Stimulated activated CD4-positive, alpha-beta T cell treated with anti-CD3 and anti-CD28 coated beads, Interleukin-1b, Interleukin-23, amount 100 ng/mL, for 48 hours (primary cell): ENCODE measurements around the gene PEAK1.
"Not testable (repeated sequence)": the region's sequence is repeated elsewhere in the genome, so short reads cannot be mapped to it uniquely, and the experiment has no call there.

Source experiments
- DNase-seq: peaks from one replicate; pipeline ENCODE4 v3.0.0-alpha.2; 2020

Gene PEAK1

DNA sequence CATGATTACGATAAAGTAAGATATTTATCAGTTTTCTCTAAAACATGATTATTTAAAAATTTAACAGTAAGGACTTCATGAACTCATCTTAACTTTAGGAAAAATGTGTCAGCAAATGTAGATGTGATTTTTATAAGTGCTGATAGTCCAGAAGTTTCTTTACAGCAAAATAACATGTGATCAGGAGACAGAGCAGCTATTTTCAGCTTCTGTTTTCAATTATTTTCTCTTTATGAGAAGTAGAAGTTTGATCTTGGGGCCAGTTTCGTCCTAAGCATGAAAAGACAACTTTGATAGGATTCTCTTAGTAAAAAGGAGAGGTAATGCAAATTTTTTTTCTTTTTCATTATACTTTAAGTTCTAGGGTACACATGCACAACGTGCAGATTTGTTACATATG lies 252.5 kb downstream of the PEAK1 start:
- no peak for DNase-seq

DNA sequence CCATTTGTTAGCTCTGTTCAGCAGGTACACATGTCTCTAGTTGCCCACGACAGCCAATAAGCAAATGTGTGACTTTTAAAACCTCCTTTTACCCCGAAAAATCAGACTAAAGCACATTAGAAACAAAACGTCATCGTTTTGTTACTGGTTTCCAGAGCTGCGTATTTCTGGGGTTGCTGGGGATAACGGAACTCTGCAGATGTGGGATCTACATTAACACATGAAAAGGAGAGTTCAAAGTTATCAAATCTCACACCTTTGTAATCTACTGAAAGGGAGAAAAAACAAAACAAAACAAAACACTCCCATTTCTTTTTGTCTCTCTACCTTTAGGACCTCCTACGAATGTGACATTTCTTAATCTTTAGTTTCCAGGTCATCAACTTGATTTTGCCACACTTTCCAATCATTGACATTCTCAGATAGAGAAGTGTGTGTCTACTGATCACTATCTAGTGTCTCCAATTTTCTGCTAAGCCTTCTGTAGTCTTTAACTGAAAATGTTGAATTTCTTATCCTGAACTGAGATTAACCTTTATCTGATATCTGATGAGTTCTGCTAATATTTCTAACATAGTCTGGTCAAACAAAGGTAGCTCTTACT lies 256.0 kb downstream of the PEAK1 start:
- DNase-seq = no peak

DNA sequence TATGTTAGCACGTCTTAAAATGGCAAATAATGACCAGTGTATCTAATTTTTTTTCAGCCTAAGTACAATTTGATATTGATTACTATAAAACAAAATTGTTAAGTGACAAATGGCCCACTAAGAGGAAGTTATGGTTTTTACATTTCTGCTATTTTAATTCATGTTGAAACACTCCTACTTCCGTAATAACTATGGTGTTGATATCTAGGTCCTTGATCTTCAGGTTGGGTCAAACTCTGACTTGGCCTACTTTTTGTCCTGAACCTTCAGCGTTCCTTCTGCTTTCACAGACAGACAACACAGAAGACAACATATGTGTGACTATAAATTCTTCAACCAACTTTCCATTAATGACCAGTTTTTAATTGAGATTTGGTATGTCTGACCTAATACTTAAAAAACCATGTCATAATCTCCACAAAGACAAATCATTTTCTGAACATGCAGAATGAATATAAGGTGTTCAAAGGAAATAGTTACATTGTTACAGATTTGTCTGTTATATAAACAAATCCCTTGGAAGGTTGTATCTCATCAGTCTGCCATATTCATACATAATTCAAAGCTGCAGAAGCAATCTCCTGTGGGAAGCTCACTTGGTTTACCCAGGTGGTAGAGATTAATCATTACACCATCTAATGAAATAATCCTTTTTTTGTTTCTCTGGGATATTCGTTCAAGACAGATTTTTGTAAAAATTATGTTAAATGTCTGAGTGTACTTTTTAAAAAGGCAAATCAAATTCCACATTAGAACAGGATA lies 256.9 kb downstream of the PEAK1 start:
- DNase-seq = no peak

DNA sequence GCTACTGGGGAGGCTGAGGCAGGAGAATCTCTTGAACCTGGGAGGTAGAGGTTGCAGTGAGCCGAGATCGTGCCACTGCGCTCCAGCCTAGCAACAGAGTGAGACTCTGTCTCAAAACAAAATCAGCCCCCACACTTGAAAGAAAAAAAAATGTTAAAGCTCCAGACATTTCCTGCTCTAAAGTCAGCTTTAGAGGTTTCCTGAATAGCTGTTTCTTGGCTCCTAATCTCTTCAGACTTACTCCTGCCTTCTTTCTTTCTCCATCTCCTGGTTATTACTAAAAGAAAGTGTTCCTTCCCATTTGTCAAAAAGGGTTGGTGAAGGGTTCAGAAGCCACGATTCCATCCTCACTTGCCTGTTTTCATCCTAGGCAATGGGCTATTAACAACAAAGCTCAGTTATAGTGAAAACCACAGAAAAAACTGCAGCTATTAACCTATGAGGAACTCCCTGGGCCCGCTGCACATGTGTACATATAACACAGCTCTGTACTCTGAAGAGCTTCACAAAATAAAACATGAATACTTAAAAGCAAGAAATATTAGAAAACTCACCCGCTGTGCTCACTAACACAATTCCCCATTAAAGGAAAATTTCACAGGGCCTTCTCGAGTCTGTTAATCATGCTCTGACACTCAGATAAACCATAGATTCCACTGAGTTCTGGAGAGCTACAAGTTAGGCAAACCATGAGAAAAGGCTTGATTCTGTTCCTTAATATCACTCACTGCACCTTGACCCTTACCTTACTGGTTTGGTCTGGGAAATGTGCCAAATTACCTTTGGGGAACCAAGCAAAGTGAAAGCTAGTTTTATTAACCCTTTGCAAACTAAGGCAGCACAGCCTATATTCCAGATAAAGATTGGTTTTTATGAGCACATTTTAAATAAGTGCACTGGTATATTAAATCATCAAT lies 259.1 kb downstream of the PEAK1 start:
- no peak for DNase-seq

DNA sequence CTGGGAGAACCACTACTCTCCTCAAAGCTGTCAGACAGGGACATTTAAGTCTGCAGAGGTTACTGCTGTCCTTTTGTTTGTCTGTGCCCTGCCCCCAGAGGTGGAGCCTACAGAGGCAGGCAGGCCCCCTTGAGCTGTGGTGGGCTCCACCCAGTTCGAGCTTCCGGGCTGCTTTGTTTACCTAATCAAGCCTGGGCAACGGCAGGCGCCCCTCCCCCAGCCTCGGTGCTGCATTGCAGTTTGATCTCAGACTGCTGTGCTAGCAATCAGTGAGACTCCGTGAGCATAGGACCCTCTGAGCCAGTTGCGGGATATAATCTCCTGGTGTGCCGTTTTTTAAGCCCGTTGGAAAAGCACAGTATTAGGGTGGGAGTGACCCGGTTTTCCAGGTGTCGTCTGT lies 263.9 kb downstream of the PEAK1 start:
- DNase-seq = not testable (repeated sequence)

DNA sequence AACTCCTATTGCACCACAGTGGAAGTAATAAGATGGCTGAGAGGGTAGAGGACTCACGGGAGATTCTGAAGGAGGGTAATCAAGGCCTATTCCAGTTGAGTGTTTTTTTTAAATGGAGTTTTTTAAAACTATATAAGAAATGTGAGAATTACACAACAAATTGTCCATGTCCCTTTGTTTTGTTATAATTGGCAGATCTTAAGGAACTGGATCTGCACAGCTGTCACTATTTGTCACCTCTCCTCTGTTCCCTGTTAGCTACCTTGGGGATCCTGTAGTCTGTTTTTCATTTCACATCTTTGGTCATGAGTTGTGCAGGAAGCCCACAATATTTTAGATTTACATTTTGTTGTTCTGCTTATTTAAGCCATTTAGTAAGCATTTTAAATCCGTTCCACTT lies 271.7 kb downstream of the PEAK1 start:
- no peak for DNase-seq

DNA sequence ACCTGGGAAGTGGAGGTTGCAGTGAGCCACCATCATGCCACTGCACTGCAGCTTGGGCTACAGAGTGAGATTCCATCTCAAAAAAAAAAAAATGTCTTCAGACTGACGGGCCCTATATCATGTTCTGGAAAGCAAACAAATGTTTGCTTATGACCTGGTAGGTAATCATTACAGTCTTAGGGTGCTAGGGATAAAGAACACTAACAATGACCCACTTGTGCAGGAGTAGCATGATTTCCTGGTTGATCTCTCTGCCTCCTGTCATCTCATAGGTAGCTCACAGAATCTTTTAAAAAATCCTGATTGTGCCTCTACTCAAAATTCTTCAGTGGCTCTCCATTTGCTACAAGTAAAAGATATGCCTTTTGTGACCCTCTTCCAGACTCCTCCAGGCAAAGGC lies 274.5 kb downstream of the PEAK1 start:
- no peak for DNase-seq

DNA sequence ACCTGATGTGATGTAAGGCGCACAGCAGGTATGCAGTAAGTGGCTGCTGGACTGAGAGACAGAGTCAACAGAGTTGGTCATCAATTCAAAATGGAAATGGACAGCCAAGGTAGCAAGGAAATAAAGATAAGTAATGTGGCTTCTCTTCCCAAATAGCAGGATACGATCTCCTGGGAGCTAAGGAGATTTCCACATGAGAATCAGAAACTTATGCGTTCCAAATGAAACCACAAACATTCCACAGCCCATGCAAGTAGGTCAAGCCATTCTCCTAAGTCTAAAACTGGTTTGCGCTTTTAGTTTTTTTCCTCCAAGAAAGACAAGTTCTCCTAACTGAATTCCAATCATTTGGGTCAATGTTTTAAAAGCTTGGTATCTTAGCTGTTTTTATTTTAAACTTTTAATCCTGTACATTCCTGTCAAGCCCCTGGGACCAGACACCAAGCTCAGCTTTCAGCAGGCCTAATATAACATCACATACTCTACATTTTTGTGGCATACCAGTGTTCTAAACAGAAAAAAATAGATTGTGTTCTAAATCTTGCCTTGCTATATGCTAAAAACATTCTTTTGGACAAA lies 275.3 kb downstream of the PEAK1 start:
- DNase-seq = no peak

DNA sequence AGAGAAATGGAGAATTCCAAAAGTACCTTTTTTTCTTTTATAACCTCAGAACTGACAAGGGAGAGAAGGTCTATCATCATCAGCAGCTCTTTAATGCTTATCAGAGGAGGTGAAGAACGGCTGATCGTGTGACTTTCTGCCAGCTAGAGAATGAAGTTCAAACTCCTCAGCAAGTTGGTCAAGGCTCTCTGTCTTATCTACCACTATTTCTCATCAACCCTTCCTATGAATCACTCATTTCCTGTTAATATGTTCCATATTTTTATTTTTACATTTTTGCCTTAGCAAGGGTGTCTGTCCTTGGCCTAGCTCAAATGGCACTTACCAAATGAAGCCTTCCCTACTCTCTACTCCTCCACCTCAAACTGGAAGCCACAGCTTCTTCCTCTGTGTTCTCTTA lies 275.9 kb downstream of the PEAK1 start:
- DNase-seq = no peak

DNA sequence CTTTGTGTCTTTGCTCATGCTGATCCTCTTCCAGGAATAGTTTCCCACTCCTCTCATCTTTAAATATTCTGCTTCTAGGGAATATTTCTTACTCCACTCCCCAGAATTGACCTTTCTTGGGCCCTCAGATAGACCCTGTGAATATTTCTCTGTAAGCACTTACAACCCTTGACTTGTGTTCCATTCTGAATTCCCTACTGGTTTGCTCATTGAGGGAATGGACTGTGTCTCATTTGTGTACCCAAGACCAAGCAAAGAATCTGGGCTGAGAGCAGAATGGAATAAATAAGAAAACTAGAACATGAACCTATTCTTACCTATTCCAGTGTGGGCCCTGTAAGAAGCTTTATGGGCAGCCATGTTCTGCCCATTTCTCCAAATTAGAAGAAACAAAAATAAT lies 276.3 kb downstream of the PEAK1 start:
- no peak for DNase-seq

DNA sequence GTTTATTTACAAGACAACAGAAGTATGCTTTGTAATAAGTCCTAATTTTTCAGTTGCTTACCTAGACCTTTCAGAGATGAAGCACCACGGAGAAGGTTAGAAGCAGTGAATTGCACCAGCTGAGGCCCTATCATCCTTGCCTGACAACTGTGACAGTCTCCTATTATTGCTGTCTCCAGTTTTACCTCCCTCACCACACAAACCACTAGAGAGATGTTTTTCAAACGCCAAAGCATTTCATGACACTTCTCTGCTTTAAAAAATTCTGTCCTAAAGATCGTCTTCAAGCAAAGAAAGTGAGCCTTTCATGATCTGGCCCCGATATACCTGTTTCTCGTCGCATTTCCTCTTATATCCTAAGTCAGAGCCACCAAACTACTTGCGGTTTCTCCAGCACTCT lies 276.7 kb downstream of the PEAK1 start:
- no peak for DNase-seq

DNA sequence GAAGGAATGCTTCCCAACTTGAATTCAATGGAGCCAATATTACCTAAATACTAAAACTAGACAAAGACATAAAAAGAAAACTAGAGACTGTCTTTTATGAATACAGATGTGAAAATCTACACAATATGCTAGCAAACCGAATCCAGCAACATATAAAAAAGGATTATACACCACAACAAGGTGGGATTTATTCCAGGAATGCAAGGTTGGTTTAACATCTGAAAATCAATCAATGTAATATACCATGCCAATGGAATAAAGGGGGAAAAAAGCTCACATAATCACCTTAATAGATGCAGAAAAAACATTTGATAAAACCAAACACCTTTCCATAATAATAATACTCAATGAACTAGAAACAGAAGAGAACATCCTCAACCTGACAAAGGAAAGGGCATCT lies 279.7 kb downstream of the PEAK1 start:
- no peak for DNase-seq

DNA sequence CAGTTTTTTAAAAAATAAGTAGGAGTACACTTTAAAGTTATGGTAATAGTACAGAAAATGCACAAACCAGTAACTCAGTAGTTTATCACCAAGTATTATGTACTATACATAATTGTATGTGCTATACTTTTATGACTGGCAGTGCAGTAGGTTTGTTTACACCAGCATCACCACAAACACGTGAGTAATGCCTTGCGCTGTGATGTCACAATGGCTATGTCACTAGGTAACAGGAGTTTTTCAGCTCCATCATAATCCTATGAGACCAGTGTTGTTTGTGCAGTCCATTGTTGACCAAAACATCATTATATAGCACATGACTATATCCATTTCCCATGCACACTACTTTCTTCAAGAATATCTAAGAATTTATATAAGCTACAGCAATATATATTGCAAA lies 280.6 kb downstream of the PEAK1 start:
- DNase-seq = no peak

DNA sequence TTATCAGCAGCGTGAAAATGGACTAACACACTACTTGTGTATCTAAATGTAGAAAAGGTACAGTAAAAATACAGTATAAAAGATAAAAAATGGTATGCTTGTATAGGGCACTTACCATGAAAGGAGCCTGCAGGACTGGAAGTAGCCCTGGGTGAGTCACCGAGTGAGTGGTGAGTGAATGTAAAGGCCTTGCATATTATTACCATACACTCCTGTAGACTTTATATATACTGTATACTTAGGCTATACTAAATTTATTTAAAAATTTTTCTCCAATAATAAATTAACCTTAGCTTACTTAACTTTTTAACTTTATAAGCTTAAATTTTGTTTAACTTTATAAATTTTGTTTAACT lies 281.8 kb downstream of the PEAK1 start:
- no peak for DNase-seq

DNA sequence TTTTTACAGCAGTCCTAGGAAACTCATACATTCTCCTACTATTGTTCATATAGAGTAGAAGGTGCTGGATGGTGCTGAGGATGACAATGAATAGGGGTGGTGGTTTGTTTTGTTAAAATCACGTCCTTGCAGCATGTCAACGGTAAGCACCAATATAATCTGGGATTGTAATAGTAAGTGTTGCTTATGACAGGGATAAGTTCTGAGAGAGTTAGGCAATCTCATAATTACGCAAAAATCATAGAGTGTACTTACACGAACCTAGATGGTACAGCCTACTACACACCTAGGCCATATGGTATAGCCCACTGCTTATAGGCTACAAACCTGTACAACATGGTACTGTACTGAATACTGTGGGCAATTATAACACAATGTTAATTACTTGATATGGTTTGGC lies 284.7 kb downstream of the PEAK1 start:
- no peak for DNase-seq

DNA sequence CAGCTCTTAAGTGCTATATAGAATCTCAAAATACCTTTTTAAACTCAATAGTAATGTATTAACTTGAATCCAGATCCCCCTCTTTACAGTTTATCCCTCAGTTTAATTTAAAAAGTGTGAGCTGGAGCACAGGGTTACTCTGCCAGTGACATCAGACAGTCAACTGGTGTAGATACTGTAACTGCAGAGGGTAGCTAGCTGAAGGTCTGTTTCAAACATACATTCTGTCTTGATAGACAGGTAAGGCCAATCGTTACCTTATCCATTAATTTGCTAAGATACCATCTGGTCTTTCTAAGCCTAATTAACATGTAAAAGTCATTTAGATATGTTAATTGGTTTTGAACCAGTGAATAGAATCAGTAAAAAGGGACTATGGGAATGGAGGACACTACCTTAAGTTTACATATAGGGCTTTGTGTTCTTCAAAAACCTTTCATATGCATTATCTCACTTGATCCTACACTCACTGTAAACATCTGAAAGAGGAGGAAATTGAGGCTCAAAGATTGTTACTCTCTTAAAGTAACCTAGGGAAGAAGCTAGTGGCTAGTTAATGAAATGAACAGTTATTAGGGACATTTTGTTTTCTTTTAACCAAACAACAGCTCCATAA lies 289.5 kb downstream of the PEAK1 start:
- no peak for DNase-seq

DNA sequence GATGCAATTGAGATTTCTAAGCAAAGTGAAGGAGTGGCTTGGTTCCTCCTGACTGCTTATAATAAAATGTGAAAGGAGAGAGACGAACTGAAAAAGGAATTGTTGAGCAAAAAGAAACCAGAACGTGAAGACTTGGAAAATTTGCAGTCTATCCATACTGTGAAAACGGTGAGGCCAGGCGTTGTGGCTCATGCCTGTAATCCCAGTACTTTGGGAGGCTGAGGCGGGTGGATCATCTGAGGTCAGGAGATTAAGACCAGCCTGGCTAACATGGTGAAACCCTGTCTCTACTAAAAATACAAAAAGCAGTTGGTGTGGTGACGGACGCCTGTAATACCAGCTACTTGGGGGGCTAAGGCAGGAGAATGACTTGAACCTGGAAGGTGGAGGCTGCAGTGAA lies 292.3 kb downstream of the PEAK1 start:
- no peak for DNase-seq

DNA sequence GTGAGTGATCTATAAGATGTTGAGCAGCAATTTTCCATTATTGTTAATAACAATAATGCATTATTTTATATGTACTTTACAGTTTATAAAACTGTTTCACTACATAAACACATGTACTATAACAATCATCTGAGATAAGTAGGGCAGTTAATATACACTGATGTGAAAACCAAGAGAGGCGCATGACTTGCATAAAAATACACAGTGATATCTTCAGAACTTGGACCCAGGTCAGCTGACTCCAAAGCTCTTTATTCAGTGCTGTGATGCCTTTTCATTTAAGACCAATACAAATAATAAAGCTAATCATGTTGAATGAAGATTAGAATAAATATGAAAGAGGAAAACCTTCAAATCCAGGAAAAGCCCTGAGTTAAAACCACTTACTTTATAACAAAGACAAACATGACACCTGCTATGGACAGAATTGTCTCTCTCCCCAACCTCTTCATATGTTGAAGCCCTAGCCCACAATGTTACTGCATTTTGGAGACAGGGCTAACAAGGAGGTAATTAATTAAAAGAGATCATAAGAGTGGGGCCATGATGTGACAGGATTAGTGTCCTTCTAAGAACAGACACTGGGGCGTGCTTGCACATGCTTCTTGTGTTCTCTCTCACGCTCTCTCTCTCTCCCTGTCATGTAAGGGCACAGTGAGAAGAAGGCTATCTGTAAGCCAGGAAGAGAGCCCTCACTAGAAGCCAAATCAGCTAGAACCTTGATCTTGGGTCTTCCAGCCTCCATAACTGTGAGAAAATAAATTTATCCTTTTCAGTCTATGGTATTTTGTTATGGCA lies 293.2 kb downstream of the PEAK1 start:
- no peak for DNase-seq

DNA sequence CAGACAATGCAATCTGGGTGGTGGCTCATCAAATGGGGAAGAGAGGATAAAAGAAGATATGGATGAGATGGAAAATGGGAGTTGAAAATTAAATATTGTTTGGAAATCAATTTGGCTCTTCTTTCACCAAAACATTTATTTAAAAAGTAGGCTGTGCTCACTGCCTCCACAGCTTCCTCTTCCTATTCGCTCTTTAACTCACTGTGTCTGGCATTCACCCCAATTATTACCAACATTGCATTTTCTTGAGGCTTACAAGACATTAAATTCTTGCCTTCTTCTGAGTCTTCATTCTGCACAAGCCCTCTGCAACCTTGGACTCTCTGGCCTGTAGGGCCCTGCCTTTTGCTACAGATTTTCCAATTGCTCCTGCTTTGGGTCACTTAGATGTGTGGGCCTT lies 296.1 kb downstream of the PEAK1 start:
- no peak for DNase-seq

DNA sequence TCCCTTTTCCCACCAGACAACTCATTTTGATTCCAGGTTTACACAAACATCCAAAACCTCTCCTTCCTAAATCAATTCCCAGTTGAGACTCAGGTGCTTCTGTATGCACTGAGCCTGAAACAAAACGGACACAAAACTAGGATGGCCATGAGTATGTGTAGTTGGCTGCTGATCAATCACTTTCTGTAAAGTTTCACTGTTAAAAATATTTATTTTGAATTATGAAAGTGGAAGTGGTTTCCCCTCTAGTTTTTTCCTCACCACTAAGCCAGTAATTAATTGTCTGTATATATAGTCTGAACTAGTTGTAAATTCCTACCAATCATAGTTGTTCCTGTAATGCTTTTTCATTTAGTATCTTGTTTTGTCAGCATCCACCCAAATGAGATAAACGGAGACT lies 297.3 kb downstream of the PEAK1 start:
- no peak for DNase-seq

DNA sequence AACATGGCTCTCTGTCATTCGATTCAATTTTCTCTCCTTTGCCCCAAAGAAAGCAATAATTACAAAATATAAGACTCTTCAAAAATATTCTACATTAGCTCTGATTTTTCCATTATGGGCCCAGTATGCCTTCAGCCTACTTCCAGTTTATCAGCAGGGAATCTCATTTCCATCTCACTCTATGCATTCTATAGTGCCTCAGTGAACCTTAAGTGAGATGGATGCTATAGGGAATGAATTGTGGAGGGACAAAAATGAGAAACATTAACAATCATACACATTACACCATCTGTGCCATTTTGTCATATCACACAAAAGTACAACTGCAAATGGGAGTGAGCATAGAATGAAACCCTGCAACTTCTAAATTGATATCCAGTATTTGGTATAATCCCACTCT lies 298.3 kb downstream of the PEAK1 start:
- no peak for DNase-seq

DNA sequence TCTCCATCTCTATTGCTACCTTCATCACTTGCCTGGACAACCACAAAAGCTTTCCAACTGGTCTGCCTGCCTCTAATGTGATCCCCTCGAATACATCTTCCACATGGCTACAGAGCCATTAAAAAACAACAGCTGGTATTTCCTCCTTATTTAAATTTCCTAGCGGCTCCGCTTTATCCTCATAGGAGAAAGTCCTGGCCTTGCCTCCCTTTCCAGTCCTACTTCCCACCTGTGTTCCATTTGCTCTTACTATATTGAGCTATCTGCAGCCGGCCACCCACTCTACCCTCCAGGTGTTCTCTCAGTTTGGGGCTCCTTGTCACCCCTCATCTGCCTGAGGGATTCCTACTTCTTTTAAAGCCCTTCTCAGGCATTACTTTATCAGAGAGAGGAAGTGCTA lies 299.3 kb downstream of the PEAK1 start:
- DNase-seq = no peak
